HCT116 (cell line): Measurements from ENCODE around the gene HHIPL1. TPM values are rescaled to one million over a fixed set of nuclear protein-coding genes. Genes with fewer than 3 reads are reported as not detected.

Source experiments
- ATAC-seq: fragments of 200-7000 bp; cut with Tn5 transposase; 2 replicates; pipeline ENCODE4 v1.9.1; 2020; ENCODE audit warnings: mild to moderate bottlenecking, moderate library complexity
- BruUV-seq: library from RNA; stranded (reverse); fragments of 400-500 nt; replicated peaks from 2 replicates; lab custom pipeline; 2021; lab: Mats Ljungman, UMichigan
- CTCF ChIA-PET: fragments of 300-600 bp; sonication (Branson Sonifier 250); formaldehyde crosslinking; loops from one replicate; lab custom pipeline; 2021; ENCODE audit warnings: antibody characterized with exemption; lab: Charles Lee
- POLR2A ChIA-PET: fragments of 300-600, 350-600 bp; sonication (Branson Sonifier 250); formaldehyde crosslinking; loops from one replicate; lab custom pipeline; 2021; ENCODE audit warnings: antibody characterized with exemption; lab: Charles Lee
- RAD21 ChIA-PET, 2 experiments: fragments of 300-600 bp; sonication (Branson Sonifier 250); formaldehyde crosslinking; loops; one replicate each; lab custom pipeline; 2023; ENCODE audit warnings: low total read pairs in 2 of 2; ENCODE audit not compliant: uncharacterized antibody in 2 of 2, unreplicated experiment in 2 of 2, low non-redundant PET in 1 of 2; lab: Charles Lee
- DNase-seq: peaks from one replicate; pipeline ENCODE4 v3.0.0-alpha.2; 2010; ENCODE audit warnings: low read depth, low spot score
- H2AFZ ChIP-seq: fragments of 200-600 bp; shearing (Covaris generic), sonication (generic); 2 replicates; pipeline ENCODE4 v1.6.1; 2017; ENCODE audit warnings: low read depth, mixed run types, mixed read lengths, antibody characterized with exemption, low read length; ENCODE audit not compliant: poor library complexity, severe bottlenecking
- H3K27ac ChIP-seq: 2 replicates; pipeline ENCODE4 v1.5.1; 2012; ENCODE audit warnings: low read depth, low read length
- H3K27me3 ChIP-seq: fragments of 200-600 bp; sonication (generic); 2 replicates; pipeline ENCODE4 v1.6.1; 2016; ENCODE audit warnings: mixed run types, low read length, mixed read lengths; ENCODE audit not compliant: insufficient read depth
- H3K36me3 ChIP-seq, 2 experiments: fragments of 200-500 bp in 1 of 2; fragments of 200-600 bp in 1 of 2; sonication (Bioruptor generic) in 1 of 2; sonication (generic) in 1 of 2; 2 replicates each; pipeline versions ENCODE4 v1.5.1 to v1.6.1; 2014 to 2016; ENCODE audit warnings: low read length in 2 of 2, inconsistent platforms in 1 of 2, mixed read lengths in 1 of 2, mixed run types in 1 of 2; ENCODE audit not compliant: insufficient read depth in 2 of 2, control insufficient read depth in 1 of 2
- H3K4me1 ChIP-seq, 2 experiments: fragments of 200-600 bp in 1 of 2; sonication (generic) in 1 of 2; 2 replicates each; pipeline versions ENCODE4 v1.5.1 to v1.6.1; 2012 to 2017; ENCODE audit warnings: low read length in 2 of 2, inconsistent platforms in 1 of 2, mild to moderate bottlenecking in 1 of 2, mixed read lengths in 1 of 2, mixed run types in 1 of 2, moderate library complexity in 1 of 2; ENCODE audit not compliant: insufficient read depth in 2 of 2, control insufficient read depth in 1 of 2
- H3K4me2 ChIP-seq: fragments of 200-600 bp; sonication (generic); 2 replicates; pipeline ENCODE4 v1.6.1; 2017; ENCODE audit warnings: mixed run types, low read length, mixed read lengths
- H3K4me3 ChIP-seq, 2 experiments: fragments of 200-600 bp in 1 of 2; sonication (generic) in 1 of 2; replicated peaks in 1 of 2; 2 replicates each; pipeline ENCODE4 v1.5.1; 2011 to 2016; ENCODE audit warnings: low read length in 2 of 2, control low read depth in 1 of 2, low read depth in 1 of 2, mild to moderate bottlenecking in 1 of 2, mixed read lengths in 1 of 2, mixed run types in 1 of 2
- H3K79me2 ChIP-seq: fragments of 200-600 bp; sonication (generic); 2 replicates; pipeline ENCODE4 v1.6.1; 2017; ENCODE audit warnings: mild to moderate bottlenecking, mixed run types, low read length, moderate library complexity, mixed read lengths; ENCODE audit not compliant: insufficient read depth
- H3K9ac ChIP-seq: fragments of 200-600 bp; sonication (generic); 2 replicates; pipeline ENCODE4 v1.6.1; 2016; ENCODE audit warnings: low read length, mixed read lengths
- H3K9me2 ChIP-seq: fragments of 200-600 bp; sonication (generic), shearing (Covaris generic); 2 replicates; pipeline ENCODE4 v1.6.1; 2017; ENCODE audit warnings: mixed run types, mild to moderate bottlenecking, moderate library complexity; ENCODE audit not compliant: insufficient read depth
- H3K9me3 ChIP-seq, 2 experiments: fragments of 200-500 bp in 1 of 2; fragments of 200-600 bp in 1 of 2; sonication (Bioruptor generic) in 1 of 2; sonication (generic) in 1 of 2; 2 replicates each; pipeline ENCODE4 v1.6.1; 2014 to 2017; ENCODE audit warnings: low read length in 2 of 2, mixed read lengths in 2 of 2, inconsistent platforms in 1 of 2, low read depth in 1 of 2, mild to moderate bottlenecking in 1 of 2, mixed run types in 1 of 2, moderate library complexity in 1 of 2; ENCODE audit not compliant: control insufficient read depth in 1 of 2, insufficient read depth in 1 of 2
- H4K20me1 ChIP-seq: fragments of 200-600 bp; sonication (generic), shearing (Covaris generic); 2 replicates; pipeline ENCODE4 v1.6.1; 2017; ENCODE audit warnings: mixed run types, mild to moderate bottlenecking, moderate library complexity; ENCODE audit not compliant: insufficient read depth
- CEBPB ChIP-seq: IDR thresholded peaks from 2 replicates; pipeline ENCODE4 v1.6.1; 2012; ENCODE audit warnings: low read depth
- MAX ChIP-seq: IDR thresholded peaks from 2 replicates; pipeline ENCODE4 v1.6.1; 2012
- POLR2A ChIP-seq: IDR thresholded peaks from 2 replicates; pipeline ENCODE4 v1.7.0; 2011; ENCODE audit warnings: borderline replicate concordance; ENCODE audit not compliant: insufficient read depth, insufficient read length; ENCODE audit errors: extremely low read depth
- POLR2AphosphoS5 ChIP-seq: IDR thresholded peaks from 2 replicates; pipeline ENCODE4 v1.6.1; 2011; ENCODE audit warnings: mild to moderate bottlenecking, low read depth, low read length, moderate library complexity
- SP1 ChIP-seq: IDR thresholded peaks from 2 replicates; pipeline ENCODE4 v1.6.1; 2012; ENCODE audit warnings: low read depth
- SRF ChIP-seq: IDR thresholded peaks from 2 replicates; pipeline ENCODE4 v1.6.1; 2012; ENCODE audit warnings: low read depth
- TCF7L2 ChIP-seq: IDR thresholded peaks from 2 replicates; pipeline ENCODE4 v1.7.0; 2011; ENCODE audit warnings: borderline replicate concordance, inconsistent platforms; ENCODE audit not compliant: insufficient read depth, insufficient read length; ENCODE audit errors: extremely low read depth
- YY1 ChIP-seq: IDR thresholded peaks from 2 replicates; pipeline ENCODE4 v1.6.1; 2011; ENCODE audit warnings: low read length, low read depth, moderate library complexity, mild to moderate bottlenecking; ENCODE audit not compliant: insufficient replicate concordance; ENCODE audit errors: extremely low read depth
- ZFX ChIP-seq: fragments of 450-650 bp; IDR thresholded peaks from 2 replicates; pipeline ENCODE4 v1.6.1; 2017
- intact Hi-C: fragments of 100-400 bp; cut with micrococcal nuclease; formaldehyde crosslinking; loops from 2 replicates; pipeline ENCODE4 v1.10.0; 2022
- total RNA-seq: library from RNA; stranded (reverse); gene quantifications from one replicate; pipeline ENCODE4 v1.2.1, GENCODE V29; 2021; ENCODE audit not compliant: unreplicated experiment

HHIPL1 gene
- total RNA-seq, 1 experiment from 2014 or later, result not detected

- TF ChIP-seq POLR2AphosphoS5, result no peak
- TF ChIP-seq, all 23 proteins: peak for 0
Observed at GRCh38 chr14:99728231-99728920, 83.4 kb downstream of the HHIPL1 start (continued).

GRCh38 chr14:99728981-99729451, 84.1 kb downstream of the HHIPL1 start:
- intact Hi-C loops, result no loop called here
- no TSS peak for BruUV-seq
- ATAC-seq, result no peak

More at GRCh38 chr14:99728981-99729451, 84.1 kb downstream of the HHIPL1 start:
- Histone ChIP-seq H3K27me3 (no peaks in the 10 kb centered on the region), H3K27ac (no peak overlapping the region), H3K4me2 (no peak overlapping the region), H3K36me3 (no peaks in the 10 kb centered on the region), H3K4me3 (no peak overlapping the region), H3K4me1 (peaks cover 6 to 11% of the 10 kb centered on the region in 2 experiments; a peak in 2 of 4 replicates), H2AFZ (no peak overlapping the region), H3K9me3 (no peaks in the 10 kb centered on the region), H3K79me2 (no peaks in the 10 kb centered on the region), H4K20me1 (no peaks in the 10 kb centered on the region), H3K9ac (no peak overlapping the region), H3K9me2 (no peaks in the 10 kb centered on the region)
- no peak for TF ChIP-seq SP1
- TF ChIP-seq ZFX, result no peak
- no peak for TF ChIP-seq YY1
- no peak for TF ChIP-seq POLR2A
- TF ChIP-seq CEBPB, result no peak
- no peak for TF ChIP-seq MAX
- no peak for TF ChIP-seq SRF
- no peak for TF ChIP-seq TCF7L2
- ChIA-PET RAD21 (no interaction called here), POLR2A (no interaction called here), CTCF (interaction anchor here (1.5 kb wide), 1 partner anchor 156 kb away, joined by 4 read pairs; no protein-coding TSS in a partner anchor)
- no peak for DNase-seq

Other genes with a start within 250 kb of the HHIPL1 start
- gene SETD3, start 164.3 kb upstream of the HHIPL1 start, total RNA-seq, result 46.6 TPM
- 68.2 TPM for gene CCNK, start 163.7 kb upstream of the HHIPL1 start, total RNA-seq
- gene CCDC85C, start 40.9 kb upstream of the HHIPL1 start, total RNA-seq, result 42.3 TPM
- 0.76 TPM for gene CYP46A1, start 39.2 kb downstream of the HHIPL1 start, total RNA-seq
- 7.4 TPM for gene EML1, start 148.3 kb downstream of the HHIPL1 start, total RNA-seq